ENCODE measurements around the gene WNT10A. TPM values are rescaled to one million over a fixed set of nuclear protein-coding genes. Genes with fewer than 3 reads are reported as not detected.

WNT10A gene
- polyA plus RNA-seq, 2 of the 4 experiments (the other 2 are of a cell fraction), result not detected

- ChIA-PET CTCF (interaction anchor here (1.2 to 23.0 kb wide), 3 partner anchors 12 to 97 kb away, joined by 3 to 665 read pairs (median 4); no protein-coding TSS in a partner anchor), POLR2A (no interaction called here)
- H3K9me3 ChIP-seq, result no peaks in the 10 kb centered on the region
- FAIRE-seq, result no peak
- TF ChIP-seq PHF8 (IDR thresholded peaks at IDR 0.05; ENCODE audit: borderline replicate concordance, low read depth) (no peak), ZNF302 (CRISPR knock-in tag; IDR thresholded peaks at IDR 0.05) (no peak), HOXB5 (CRISPR knock-in tag; IDR thresholded peaks at IDR 0.05) (no peak), EP300 (IDR thresholded peaks at IDR 0.05) (no peak), RCOR1 (IDR thresholded peaks at IDR 0.05; ENCODE audit: low read depth, low read length) (no peak), BHLHE40 (IDR thresholded peaks at IDR 0.05; ENCODE audit: low read depth, low read length) (no peak), NPAS2 (CRISPR knock-in tag; IDR thresholded peaks at IDR 0.05; ENCODE audit: borderline replicate concordance) (no peak), FOXS1 (CRISPR knock-in tag; IDR thresholded peaks at IDR 0.05) (no peak), KDM5A (IDR thresholded peaks at IDR 0.05) (no peak)
- no peak for DNase-seq (ENCODE audit: low read depth in 1 of 2, low spot score in 1 of 2)
- 57% methylated on average over 4 of the region's 4 CpGs for WGBS (ENCODE audit: missing lambda C conversion rate)
- no peak overlapping the region for H3K27ac ChIP-seq
- H3K4me3 ChIP-seq, result no peak overlapping the region
- H3K4me2 ChIP-seq, result no peak overlapping the region
- ATAC-seq, result peak; percentile 16 to 19; a peak in 3 of 6 replicates
- peaks cover 4% of the 10 kb centered on the region; the same call in 1 of the 3 replicates for H3K4me1 ChIP-seq
Observed at GRCh38 chr2:218882866-218883366, 2.3 kb downstream of the WNT10A start.

- ChIA-PET CTCF (interaction anchor here (1.2 to 23.0 kb wide), 4 partner anchors 5 to 119 kb away, joined by 3 to 665 read pairs (median 334); partner anchors contain the start of gene WNT10A), POLR2A (no interaction called here)
- Histone ChIP-seq H3K4me3 (no peak overlapping the region), H3K4me2 (no peak overlapping the region), H3K9me3 (no peaks in the 10 kb centered on the region), H3K27ac (no peak overlapping the region), H3K4me1 (peaks cover 4% of the 10 kb centered on the region; the same call in 1 of the 3 replicates)
- DNase-seq (ENCODE audit: low read depth in 1 of 2, low spot score in 1 of 2) (no peak), ATAC-seq (no peak), FAIRE-seq (no peak)
- TF ChIP-seq HMGXB4 (CRISPR knock-in tag; IDR thresholded peaks at IDR 0.05; ENCODE audit: borderline replicate concordance), result no peak
- TF ChIP-seq NFE2L2 (conservative IDR thresholded peaks at IDR 0.05; ENCODE audit: low read length), result no peak
- no peak for TF ChIP-seq RARB (CRISPR knock-in tag; IDR thresholded peaks at IDR 0.05)
- no peak for TF ChIP-seq CBX2 (IDR thresholded peaks at IDR 0.05; ENCODE audit: borderline replicate concordance, low read depth)
- 84% methylated on average over 29 of the region's 89 CpGs for WGBS (ENCODE audit: missing lambda C conversion rate)
Observed at GRCh38 chr2:218883491-218884490, 3.1 kb downstream of the WNT10A start.

GRCh38 chr2:218884519-218884918 is 3.9 kb downstream of the WNT10A start:
- Histone ChIP-seq H3K4me1 (peaks cover 4% of the 10 kb centered on the region; the same call in 1 of the 3 replicates), H3K27ac (no peak overlapping the region), H3K4me3 (no peak overlapping the region), H3K9me3 (no peaks in the 10 kb centered on the region), H3K4me2 (no peak overlapping the region)
- DNase-seq (ENCODE audit: low read depth in 1 of 2, low spot score in 1 of 2), result no peak
- POLR2A ChIA-PET, result no interaction called here
- 50% methylated on average over 2 of the region's 2 CpGs for WGBS (ENCODE audit: missing lambda C conversion rate)
- FAIRE-seq, result no peak
- no peak for ATAC-seq
- TF ChIP-seq CHD4 (IDR thresholded peaks at IDR 0.05; ENCODE audit: borderline replicate concordance) (no peak), EP300 (IDR thresholded peaks at IDR 0.05) (no peak), CTCF (IDR thresholded peaks at IDR 0.05) (no peak), PHF8 (IDR thresholded peaks at IDR 0.05; ENCODE audit: borderline replicate concordance, low read depth) (no peak), GATA3 (IDR thresholded peaks at IDR 0.05; ENCODE audit: borderline replicate concordance) (no peak), ATOH8 (CRISPR knock-in tag; IDR thresholded peaks at IDR 0.05; ENCODE audit: low read depth) (no peak), HOXA7 (CRISPR knock-in tag; IDR thresholded peaks at IDR 0.05) (no peak), FOSL2 (IDR thresholded peaks at IDR 0.05) (no peak), FOSL2 (CRISPR knock-in tag; IDR thresholded peaks at IDR 0.05) (no peak), JUNB (IDR thresholded peaks at IDR 0.05) (no peak), FOXS1 (CRISPR knock-in tag; IDR thresholded peaks at IDR 0.05) (no peak), BCL3 (IDR thresholded peaks at IDR 0.05) (no peak), USF2 (IDR thresholded peaks at IDR 0.05) (no peak), HOXB13 (CRISPR knock-in tag; IDR thresholded peaks at IDR 0.05; ENCODE audit: low read depth) (no peak)
- CTCF ChIA-PET, result interaction anchor here (1.2 to 23.0 kb wide), 3 partner anchors 6 to 118 kb away, joined by 3 to 665 read pairs (median 665); partner anchors contain the start of gene WNT10A
